GM12878 (cell line): ENCODE results near the gene EPB41. TPM values are rescaled to one million over a fixed set of nuclear protein-coding genes. Genes with fewer than 3 reads are reported as not detected.

Experiments
- ATAC-seq: fragments of 200-7000 bp; cut with Tn5 transposase; 3 replicates; pipeline ENCODE4 v1.9.1; 2020; ENCODE audit warnings: mild to moderate bottlenecking, moderate library complexity
- BruUV-seq: library from RNA; stranded (reverse); fragments of 400-500 nt; replicated peaks from 2 replicates; lab custom pipeline; 2021; lab: Mats Ljungman, UMichigan
- CTCF ChIA-PET: fragments of 300-600 bp; sonication (Branson Sonifier 250); formaldehyde crosslinking; extraction: SDS; loops from one replicate; lab custom pipeline; 2021; ENCODE audit warnings: inconsistent platforms; lab: Yijun Ruan, JAX
- POLR2A ChIA-PET: fragments of 350-600 bp; formaldehyde crosslinking; extraction: SDS; loops from one replicate; lab custom pipeline; 2021; ENCODE audit warnings: inconsistent platforms; lab: Charles Lee
- RAD21 ChIA-PET: fragments of 300-600 bp; sonication (Branson Sonifier 250); formaldehyde crosslinking; loops from one replicate; lab custom pipeline; 2023; ENCODE audit warnings: antibody characterized with exemption; ENCODE audit not compliant: unreplicated experiment; lab: Charles Lee
- SMC1A ChIA-PET: fragments of 300-600 bp; sonication (Branson Sonifier 250); formaldehyde crosslinking; loops from one replicate; lab custom pipeline; 2023; ENCODE audit not compliant: unreplicated experiment, uncharacterized antibody; lab: Charles Lee
- DNase-seq: peaks from one replicate; pipeline ENCODE4 v3.0.0-alpha.2; 2011; ENCODE audit warnings: low read depth, low spot score
- FAIRE-seq: peaks from 3 replicates; lab custom pipeline; 2011; peaks lifted over from hg19 to GRCh38; lab: Jason Lieb, UNC
- H2AFZ ChIP-seq: 2 replicates; pipeline ENCODE4 v1.6.0; 2011; ENCODE audit warnings: low read depth, low read length, control low read depth; ENCODE audit not compliant: control insufficient read depth
- H3K27ac ChIP-seq: 2 replicates; pipeline ENCODE4 v1.5.1; 2011; ENCODE audit warnings: control low read depth; ENCODE audit not compliant: control insufficient read depth, insufficient read depth
- H3K27me3 ChIP-seq, 2 experiments: replicated peaks in 1 of 2; 2 replicates each; pipeline versions ENCODE4 v1.6.0 to v1.6.1; 2011; ENCODE audit warnings: low read length in 1 of 2; ENCODE audit not compliant: control insufficient read depth in 2 of 2, insufficient read depth in 2 of 2
- H3K36me3 ChIP-seq, 2 experiments: 2 replicates each; pipeline ENCODE4 v1.5.1; 2011; ENCODE audit warnings: low read length in 1 of 2; ENCODE audit not compliant: control insufficient read depth in 2 of 2, insufficient read depth in 2 of 2
- H3K4me1 ChIP-seq: 2 replicates; pipeline ENCODE4 v1.6.1; 2011; ENCODE audit warnings: mild to moderate bottlenecking, low read length, moderate library complexity, mixed read lengths; ENCODE audit not compliant: control insufficient read depth, insufficient read depth
- H3K4me2 ChIP-seq: 2 replicates; pipeline ENCODE4 v1.6.0; 2011; ENCODE audit warnings: control low read depth; ENCODE audit not compliant: control insufficient read depth, insufficient read depth
- H3K4me3 ChIP-seq: fragments of 200-600 bp; sonication (generic); 2 replicates; pipeline ENCODE4 v1.5.1; 2016
- H3K79me2 ChIP-seq: 2 replicates; pipeline ENCODE4 v1.6.0; 2011; ENCODE audit warnings: low read length; ENCODE audit not compliant: control insufficient read depth, insufficient read depth
- H3K9ac ChIP-seq: 2 replicates; pipeline ENCODE4 v1.8.0; 2011; ENCODE audit warnings: low read length, control low read depth, mixed read lengths; ENCODE audit not compliant: control insufficient read depth, insufficient read depth
- H3K9me3 ChIP-seq: replicated peaks from 3 replicates; pipeline ENCODE4 v1.5.1; 2011; ENCODE audit warnings: mild to moderate bottlenecking, low read length; ENCODE audit not compliant: control insufficient read depth, insufficient read depth
- H4K20me1 ChIP-seq: 2 replicates; pipeline ENCODE4 v1.6.0; 2011; ENCODE audit not compliant: control insufficient read depth, insufficient read depth
- CHD2 ChIP-seq: IDR thresholded peaks from 2 replicates; pipeline ENCODE4 v1.6.1; 2011; ENCODE audit warnings: low read depth, low read length, improper control_type of control experiment, borderline replicate concordance
- CREB1 ChIP-seq: IDR thresholded peaks from 2 replicates; pipeline ENCODE4 v1.6.1; 2012; ENCODE audit warnings: low read depth, mild to moderate bottlenecking, inconsistent platforms
- ETV6 ChIP-seq, 2 experiments: fragments of 450-650 bp in 1 of 2; IDR thresholded peaks in 1 of 2; conservative IDR thresholded peaks in 1 of 2; 2 replicates each; pipeline ENCODE4 v1.6.1; 2014; ENCODE audit warnings: antibody characterized with exemption in 1 of 2, borderline replicate concordance in 1 of 2, low read depth in 1 of 2, mild to moderate bottlenecking in 1 of 2, moderate library complexity in 1 of 2
- HCFC1 ChIP-seq: fragments of 150-350 bp; IDR thresholded peaks from 2 replicates; pipeline ENCODE4 v1.6.1; 2014; ENCODE audit warnings: low read length
- NFYA ChIP-seq: IDR thresholded peaks from 2 replicates; pipeline ENCODE4 v1.6.1; 2011; ENCODE audit warnings: low read depth, mild to moderate bottlenecking, low read length, improper control_type of control experiment, borderline replicate concordance
- NR2C1 ChIP-seq: fragments of 450-650 bp; IDR thresholded peaks from 2 replicates; pipeline ENCODE4 v1.6.1; 2017; ENCODE audit warnings: antibody characterized with exemption, mild to moderate bottlenecking, moderate library complexity
- NR2C2 ChIP-seq: IDR thresholded peaks from 2 replicates; pipeline ENCODE4 v1.6.1; 2011; ENCODE audit warnings: borderline replicate concordance, low read depth; ENCODE audit not compliant: control insufficient read depth, insufficient read length
- PAX5 ChIP-seq: IDR thresholded peaks from 2 replicates; pipeline ENCODE4 v1.6.1; 2011; ENCODE audit warnings: low read depth, low read length, borderline replicate concordance
- POLR2A ChIP-seq: IDR thresholded peaks from 2 replicates; pipeline ENCODE4 v1.6.1; 2011; ENCODE audit warnings: low read depth, mild to moderate bottlenecking, low read length
- SPI1 ChIP-seq: IDR thresholded peaks from 2 replicates; pipeline ENCODE4 v1.6.1; 2011; ENCODE audit warnings: low read depth, mild to moderate bottlenecking, low read length, moderate library complexity, borderline replicate concordance; ENCODE audit not compliant: insufficient read depth
- SRF ChIP-seq, 2 experiments: IDR thresholded peaks; 2 replicates each; pipeline ENCODE4 v1.6.1; 2011; ENCODE audit warnings: low read depth in 2 of 2, low read length in 2 of 2, mild to moderate bottlenecking in 1 of 2, moderate library complexity in 1 of 2
- TBL1XR1 ChIP-seq: IDR thresholded peaks from 2 replicates; pipeline ENCODE4 v1.6.1; 2012; ENCODE audit warnings: low read depth, low read length, improper control_type of control experiment
- TCF3 ChIP-seq: IDR thresholded peaks from 2 replicates; pipeline ENCODE4 v1.6.1; 2012; ENCODE audit warnings: low read depth, mild to moderate bottlenecking, low read length, borderline replicate concordance; ENCODE audit not compliant: insufficient read depth
- ZBTB33 ChIP-seq: fragments of 450-650 bp; IDR thresholded peaks from 2 replicates; pipeline ENCODE4 v1.6.1; 2017; ENCODE audit warnings: mild to moderate bottlenecking
- ZBTB4 ChIP-seq: fragments of 450-650 bp; formaldehyde crosslinking; IDR thresholded peaks from 2 replicates; pipeline ENCODE4 v1.4.0; 2022; ENCODE audit warnings: mild to moderate bottlenecking, moderate library complexity
- WGBS: methylation state at CpG from one replicate; pipeline ENCODE4 v1.1.6; 2016; ENCODE audit warnings: low lambda C conversion rate; ENCODE audit not compliant: insufficient replicate concordance, insufficient coverage; ENCODE audit errors: missing lambda C conversion rate; 5-methylcytosine and 5-hydroxymethylcytosine counted together
- in situ Hi-C: fragments of 300-500 bp; cut with MboI; formaldehyde crosslinking; loops from 9 replicates; pipeline ENCODE4 v1.14.3; 2018; ENCODE audit warnings: mixed read lengths
- intact Hi-C: fragments of 100-400 bp; cut with micrococcal nuclease; formaldehyde crosslinking; loops from one replicate; pipeline ENCODE4 v1.14.2; 2022; ENCODE audit not compliant: unreplicated experiment
- polyA plus RNA-seq, 11 experiments: library from polyadenylated mRNA; depleted of rRNA in 4 of 11; unstranded in 6 of 11; stranded (reverse) in 5 of 11; fragments of >200 nt; fragmentation: Nextera tagmentation in 4 of 11; fragmentation: Illumina TruSeq in 1 of 11; extraction: Ambion mirVana in 4 of 11; extraction: Trizol in 1 of 11; gene quantifications; 1 replicate in 1 of 11; 2 replicates in 10 of 11; pipeline versions ENCODE4 v1.2.1 to v1.2.3, GENCODE V29; 2011 to 2016; ENCODE audit warnings: inconsistent platforms in 2 of 11, missing spikeins in 2 of 11, low read depth in 1 of 11
- total RNA-seq, 4 experiments: library from RNA; depleted of rRNA in 3 of 4; stranded (reverse); fragments of >200 nt in 3 of 4; fragmentation: Illumina TruSeq in 1 of 4; extraction: Trizol in 1 of 4; gene quantifications; 2 replicates each; pipeline versions ENCODE4 v1.2.1 to v1.2.3, GENCODE V29; 2013 to 2021

Gene EPB41
- total and polyA plus RNA-seq, 10 of the 15 experiments (the other 5 are each of a cell fraction or from before 2014, with no cell fraction given) = 1.1 to 77.6 (median 58.8) TPM

- no peak for TF ChIP-seq PAX5
- no peak for TF ChIP-seq NR2C1
- TF ChIP-seq NFYA = no peak
- TF ChIP-seq SPI1 = no peak
- TF ChIP-seq ZBTB33 = no peak
- no peak for TF ChIP-seq CREB1
Observed at GRCh38 chr1:29159773-29160172, 245.4 kb downstream of the EPB41 start (continued).

- Histone ChIP-seq H3K79me2 (peaks cover 41% of the 10 kb centered on the region), H3K4me3 (no peak overlapping the region), H3K4me2 (no peak overlapping the region), H3K9me3 (no peaks in the 10 kb centered on the region), H2AFZ (no peak overlapping the region), H3K27me3 (no peaks in the 10 kb centered on the region), H3K27ac (no peak overlapping the region), H3K4me1 (no peaks in the 10 kb centered on the region), H3K36me3 (peaks cover 21 to 51% of the 10 kb centered on the region in 2 experiments), H4K20me1 (0 out of 2 replicates have a peak, but pooled peaks cover 2% of the 10 kb centered on the region), H3K9ac (no peak overlapping the region)
- intact Hi-C loops (no loop called here), in situ Hi-C loops (no loop called here)
- ChIA-PET SMC1A (interaction anchor here (1.5 kb wide), 1 partner anchor 98 kb away, joined by 4 read pairs; no protein-coding TSS in a partner anchor), CTCF (interaction anchor here (1.4 kb wide), 1 partner anchor 9 kb away, joined by 3 read pairs; no protein-coding TSS in a partner anchor), RAD21 (no interaction called here), POLR2A (no interaction called here)
- FAIRE-seq = no peak
- ATAC-seq = no peak
- no peak for DNase-seq
- BruUV-seq = no TSS peak
- whole genome bisulfite sequencing = 68% methylated on average over 4 of the region's 4 CpGs
- TF ChIP-seq SRF (IDR thresholded peaks at IDR 0.05; ENCODE audit: low read depth in 2 of 2, low read length in 2 of 2) (no peak), TCF3 (no peak), TBL1XR1 (no peak), ZBTB4 (CRISPR knock-in tag) (no peak), NR2C2 (no peak), ETV6 (conservative IDR thresholded peaks at IDR 0.05 in 1 of 2, IDR thresholded peaks at IDR 0.05 in 1 of 2; ENCODE audit: borderline replicate concordance in 1 of 2, low read depth in 1 of 2) (no peak), CHD2 (no peak), HCFC1 (no peak), POLR2A (no peak)
Observed at GRCh38 chr1:29162025-29162424, 247.7 kb downstream of the EPB41 start.
